Astrocyte (in vitro differentiated cells and primary cell): ENCODE results near the gene IQCK.

Experiments used
- CTCF ChIP-seq: IDR thresholded peaks from 2 replicates; pipeline ENCODE4 v1.5.1; 2011; ENCODE audit warnings: low read depth, mild to moderate bottlenecking, inconsistent platforms, low read length, moderate library complexity; ENCODE audit not compliant: insufficient read depth
- EZH2 ChIP-seq: IDR thresholded peaks from 2 replicates; pipeline ENCODE4 v1.6.1; 2012; ENCODE audit warnings: mild to moderate bottlenecking, low read length, inconsistent platforms; ENCODE audit not compliant: insufficient read depth

- no peak for TF ChIP-seq CTCF
- TF ChIP-seq EZH2 = no peak
These were observed 66.2 kb downstream of the IQCK start for GRCh38 chr16:19784183-19784736.
